ENCODE measurements around the gene PAPPA2.

DNA sequence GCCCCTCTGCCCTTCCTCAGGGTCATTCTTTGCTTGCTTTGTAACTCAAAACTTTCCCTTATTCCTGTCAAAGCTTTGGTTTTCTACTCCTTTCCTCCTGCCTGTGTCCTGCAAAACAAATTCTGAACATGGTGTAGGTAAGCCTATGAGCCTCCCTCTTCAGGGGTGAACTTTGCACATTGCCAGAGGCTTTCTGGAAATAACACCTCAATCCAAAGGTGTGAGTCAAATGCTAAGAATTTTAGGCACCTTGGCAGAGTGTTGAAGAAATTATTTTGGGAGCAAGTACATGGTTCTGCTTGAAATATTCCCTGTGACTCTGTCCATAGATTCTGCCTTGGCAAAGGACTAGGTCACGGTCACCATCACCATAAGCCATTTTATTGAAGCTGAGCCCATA, 70.0 kb downstream of the PAPPA2 start:
- TF ChIP-seq, protein P1, sequence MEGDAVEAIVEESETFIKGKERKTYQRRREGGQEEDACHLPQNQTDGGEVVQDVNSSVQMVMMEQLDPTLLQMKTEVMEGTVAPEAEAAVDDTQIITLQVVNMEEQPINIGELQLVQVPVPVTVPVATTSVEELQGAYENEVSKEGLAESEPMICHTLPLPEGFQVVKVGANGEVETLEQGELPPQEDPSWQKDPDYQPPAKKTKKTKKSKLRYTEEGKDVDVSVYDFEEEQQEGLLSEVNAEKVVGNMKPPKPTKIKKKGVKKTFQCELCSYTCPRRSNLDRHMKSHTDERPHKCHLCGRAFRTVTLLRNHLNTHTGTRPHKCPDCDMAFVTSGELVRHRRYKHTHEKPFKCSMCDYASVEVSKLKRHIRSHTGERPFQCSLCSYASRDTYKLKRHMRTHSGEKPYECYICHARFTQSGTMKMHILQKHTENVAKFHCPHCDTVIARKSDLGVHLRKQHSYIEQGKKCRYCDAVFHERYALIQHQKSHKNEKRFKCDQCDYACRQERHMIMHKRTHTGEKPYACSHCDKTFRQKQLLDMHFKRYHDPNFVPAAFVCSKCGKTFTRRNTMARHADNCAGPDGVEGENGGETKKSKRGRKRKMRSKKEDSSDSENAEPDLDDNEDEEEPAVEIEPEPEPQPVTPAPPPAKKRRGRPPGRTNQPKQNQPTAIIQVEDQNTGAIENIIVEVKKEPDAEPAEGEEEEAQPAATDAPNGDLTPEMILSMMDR (IDR thresholded peaks at IDR 0.05): no peak
- TF ChIP-seq POLR2A (IDR thresholded peaks at IDR 0.05) (no peak), EP300 (IDR thresholded peaks at IDR 0.05) (no peak)

All from stomach (tissue), 4 donors.